PC-9 (cell line): ENCODE data around the gene DEF6. TPM values are rescaled to one million over a fixed set of nuclear protein-coding genes. Genes with fewer than 3 reads are reported as not detected.

Source experiments
- BruUV-seq: library from RNA; stranded (reverse); fragments of 400-500 nt; replicated peaks from 2 replicates; lab custom pipeline; 2021; lab: Mats Ljungman, UMichigan
- CTCF ChIA-PET: fragments of 300-600 bp; sonication (Branson Sonifier 250); formaldehyde crosslinking; loops from one replicate; lab custom pipeline; 2022; ENCODE audit warnings: antibody characterized with exemption; lab: Charles Lee
- POLR2A ChIA-PET: fragments of 300-600 bp; sonication (Branson Sonifier 250); formaldehyde crosslinking; loops from one replicate; lab custom pipeline; 2022; ENCODE audit warnings: antibody characterized with exemption; ENCODE audit not compliant: unreplicated experiment; lab: Charles Lee
- DNase-seq, 2 experiments: peaks; one replicate each; pipeline versions ENCODE4 v3.0.0 to v3.0.0-alpha.2; 2015 to 2022; ENCODE audit warnings: mixed read lengths in 1 of 2
- H2AFZ ChIP-seq: fragments of 200-600 bp; sonication (generic); 2 replicates; pipeline ENCODE4 v1.8.1; 2017; ENCODE audit warnings: antibody characterized with exemption
- H3F3A ChIP-seq: fragments of 200-600 bp; sonication (generic); 2 replicates; pipeline ENCODE4 v1.8.1; 2017; ENCODE audit warnings: antibody characterized with exemption, mild to moderate bottlenecking, low read depth; ENCODE audit not compliant: insufficient read depth
- H3K27ac ChIP-seq: fragments of 200-600 bp; sonication (generic); 2 replicates; pipeline ENCODE4 v1.6.1; 2016; ENCODE audit warnings: mixed run types
- H3K27me3 ChIP-seq: fragments of 200-600 bp; sonication (generic); 2 replicates; pipeline ENCODE4 v1.6.1; 2016; ENCODE audit warnings: low read depth, mixed run types; ENCODE audit not compliant: insufficient read depth
- H3K36me3 ChIP-seq: fragments of 200-600 bp; sonication (generic); 2 replicates; pipeline ENCODE4 v1.6.1; 2016; ENCODE audit warnings: low read depth, mixed run types
- H3K4me1 ChIP-seq: fragments of 200-600 bp; sonication (generic); replicated peaks from 2 replicates; pipeline ENCODE4 v1.6.1; 2016; ENCODE audit warnings: mixed run types; ENCODE audit not compliant: insufficient read depth
- H3K4me2 ChIP-seq: fragments of 200-600 bp; sonication (generic); 2 replicates; pipeline ENCODE4 v1.6.1; 2017; ENCODE audit warnings: mixed run types
- H3K4me3 ChIP-seq: fragments of 200-600 bp; sonication (generic); 2 replicates; pipeline ENCODE4 v1.6.1; 2016; ENCODE audit warnings: mixed run types
- H3K79me2 ChIP-seq: fragments of 200-600 bp; sonication (generic); 2 replicates; pipeline ENCODE4 v1.6.1; 2017; ENCODE audit warnings: low read depth, mixed run types
- H3K9me2 ChIP-seq: fragments of 200-600 bp; sonication (generic); 2 replicates; pipeline ENCODE4 v1.8.1; 2017; ENCODE audit warnings: mild to moderate bottlenecking; ENCODE audit not compliant: insufficient read depth
- H3K9me3 ChIP-seq: fragments of 200-600 bp; sonication (generic); 2 replicates; pipeline ENCODE4 v1.8.1; 2016; ENCODE audit warnings: low read depth; ENCODE audit not compliant: insufficient read depth
- H4K20me1 ChIP-seq: fragments of 200-600 bp; sonication (generic); 2 replicates; pipeline ENCODE4 v1.8.1; 2017; ENCODE audit not compliant: insufficient read depth
- EZH2 ChIP-seq: fragments of 200-600 bp; sonication (generic); IDR thresholded peaks from 2 replicates; pipeline ENCODE4 v1.8.0; 2017; ENCODE audit warnings: antibody characterized with exemption, low read depth
- intact Hi-C: fragments of 100-400 bp; cut with micrococcal nuclease; formaldehyde crosslinking; loops from one replicate; pipeline ENCODE4 v1.10.0; 2022; ENCODE audit not compliant: unreplicated experiment
- total RNA-seq: library from RNA; stranded (reverse); gene quantifications from 2 replicates; pipeline ENCODE4 v1.2.3, GENCODE V29; 2021
- TF ChIP-seq, protein P1 (sequence below): fragments of 200-600 bp; sonication (generic); conservative IDR thresholded peaks from 2 replicates; pipeline ENCODE4 v1.6.1; 2017; ENCODE audit warnings: mixed run types, antibody characterized with exemption, mild to moderate bottlenecking, moderate library complexity

DEF6 gene
- total RNA-seq, 1 experiment from 2014 or later: 19.6 TPM

DNA sequence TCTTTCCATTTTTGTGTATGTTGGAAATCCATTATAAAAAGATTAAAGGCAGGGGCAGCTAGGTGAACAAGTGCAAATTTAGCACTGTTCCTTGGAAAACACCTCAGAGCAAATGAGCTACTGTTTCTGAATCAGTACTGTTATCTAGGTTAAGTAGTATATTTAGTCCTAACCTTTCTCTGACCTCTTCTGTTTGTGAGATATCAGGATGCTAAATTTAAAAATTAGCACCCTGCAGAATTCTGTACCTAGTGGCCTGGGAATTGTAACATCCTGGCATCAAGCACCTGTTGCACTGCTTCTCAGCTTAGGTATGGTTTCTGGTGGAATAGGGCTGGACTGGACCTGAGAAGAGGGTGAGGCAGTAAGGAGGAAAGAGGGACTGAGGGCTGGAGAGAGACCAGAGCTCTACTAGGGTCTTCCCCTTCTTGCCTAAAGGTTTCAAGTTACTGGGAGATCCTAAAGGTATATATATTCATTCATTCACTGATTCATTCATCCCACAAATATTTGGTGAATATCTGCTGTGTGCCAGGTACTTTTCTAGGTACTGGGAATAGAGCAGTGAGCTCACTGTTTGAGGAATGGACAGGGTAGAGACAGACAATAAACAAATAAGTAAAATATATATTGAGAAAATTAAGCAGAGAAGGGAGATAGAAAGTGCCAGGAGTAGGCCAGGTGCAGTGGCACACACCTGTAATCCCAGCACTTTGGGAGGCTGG lies 32.9 kb upstream of the DEF6 start:
- H3K4me3 ChIP-seq: no peak overlapping the region
- ChIA-PET POLR2A (no interaction called here), CTCF (no interaction called here)
- peaks cover 10% of the 10 kb centered on the region for H3F3A ChIP-seq
- peaks cover 13% of the 10 kb centered on the region; the same call in 1 of the 2 replicates for H3K79me2 ChIP-seq
- H3K9me2 ChIP-seq: no peaks in the 10 kb centered on the region
- H3K4me1 ChIP-seq: peaks cover 8% of the 10 kb centered on the region; the same call in 1 of the 2 replicates
- TF ChIP-seq EZH2: no peak
- TF ChIP-seq, protein P1, sequence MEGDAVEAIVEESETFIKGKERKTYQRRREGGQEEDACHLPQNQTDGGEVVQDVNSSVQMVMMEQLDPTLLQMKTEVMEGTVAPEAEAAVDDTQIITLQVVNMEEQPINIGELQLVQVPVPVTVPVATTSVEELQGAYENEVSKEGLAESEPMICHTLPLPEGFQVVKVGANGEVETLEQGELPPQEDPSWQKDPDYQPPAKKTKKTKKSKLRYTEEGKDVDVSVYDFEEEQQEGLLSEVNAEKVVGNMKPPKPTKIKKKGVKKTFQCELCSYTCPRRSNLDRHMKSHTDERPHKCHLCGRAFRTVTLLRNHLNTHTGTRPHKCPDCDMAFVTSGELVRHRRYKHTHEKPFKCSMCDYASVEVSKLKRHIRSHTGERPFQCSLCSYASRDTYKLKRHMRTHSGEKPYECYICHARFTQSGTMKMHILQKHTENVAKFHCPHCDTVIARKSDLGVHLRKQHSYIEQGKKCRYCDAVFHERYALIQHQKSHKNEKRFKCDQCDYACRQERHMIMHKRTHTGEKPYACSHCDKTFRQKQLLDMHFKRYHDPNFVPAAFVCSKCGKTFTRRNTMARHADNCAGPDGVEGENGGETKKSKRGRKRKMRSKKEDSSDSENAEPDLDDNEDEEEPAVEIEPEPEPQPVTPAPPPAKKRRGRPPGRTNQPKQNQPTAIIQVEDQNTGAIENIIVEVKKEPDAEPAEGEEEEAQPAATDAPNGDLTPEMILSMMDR: no peak
- no peak for DNase-seq
- H3K9me3 ChIP-seq: no peaks in the 10 kb centered on the region
- H3K27ac ChIP-seq: no peak overlapping the region
- H3K27me3 ChIP-seq: no peaks in the 10 kb centered on the region
- H3K4me2 ChIP-seq: no peak overlapping the region
- H2AFZ ChIP-seq: no peak overlapping the region
- no peaks in the 10 kb centered on the region for H4K20me1 ChIP-seq
- no TSS peak for BruUV-seq
- intact Hi-C loops: no loop called here
- H3K36me3 ChIP-seq: no peaks in the 10 kb centered on the region

DNA sequence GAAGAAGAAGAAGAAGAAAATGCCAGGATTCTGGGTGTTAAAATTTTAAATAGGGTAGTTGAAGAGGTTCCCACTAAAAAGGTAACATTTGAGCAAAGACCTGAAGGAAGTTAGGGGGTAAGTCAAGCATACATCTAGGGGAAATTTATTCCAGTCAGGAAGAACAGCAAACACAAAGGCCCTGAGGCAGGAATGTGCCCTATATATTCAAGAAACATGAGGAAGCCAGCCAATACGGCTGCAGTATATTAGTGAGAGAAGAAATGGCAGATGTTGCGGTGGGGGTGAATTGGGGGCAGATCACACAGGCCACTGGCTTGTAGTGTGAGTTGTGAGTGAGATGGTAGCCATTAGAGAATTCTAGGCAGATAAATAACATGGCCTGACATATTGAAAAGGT lies 32.1 kb upstream of the DEF6 start:
- Histone ChIP-seq H3K9me3 (no peaks in the 10 kb centered on the region), H3K36me3 (no peaks in the 10 kb centered on the region), H3K27ac (no peak overlapping the region), H3F3A (peaks cover 4% of the 10 kb centered on the region), H3K79me2 (peaks cover 7% of the 10 kb centered on the region; the same call in 1 of the 2 replicates), H3K4me3 (no peak overlapping the region), H2AFZ (no peak overlapping the region), H3K4me1 (peaks cover 3% of the 10 kb centered on the region; the same call in 1 of the 2 replicates), H3K4me2 (no peak overlapping the region), H3K27me3 (no peaks in the 10 kb centered on the region), H3K9me2 (no peaks in the 10 kb centered on the region), H4K20me1 (no peaks in the 10 kb centered on the region)
- intact Hi-C loops: no loop called here
- POLR2A ChIA-PET: no interaction called here
- TF ChIP-seq EZH2: no peak
- TF ChIP-seq, protein P1: no peak
- no peak for DNase-seq
- CTCF ChIA-PET: no interaction called here
- BruUV-seq: no TSS peak

DNA sequence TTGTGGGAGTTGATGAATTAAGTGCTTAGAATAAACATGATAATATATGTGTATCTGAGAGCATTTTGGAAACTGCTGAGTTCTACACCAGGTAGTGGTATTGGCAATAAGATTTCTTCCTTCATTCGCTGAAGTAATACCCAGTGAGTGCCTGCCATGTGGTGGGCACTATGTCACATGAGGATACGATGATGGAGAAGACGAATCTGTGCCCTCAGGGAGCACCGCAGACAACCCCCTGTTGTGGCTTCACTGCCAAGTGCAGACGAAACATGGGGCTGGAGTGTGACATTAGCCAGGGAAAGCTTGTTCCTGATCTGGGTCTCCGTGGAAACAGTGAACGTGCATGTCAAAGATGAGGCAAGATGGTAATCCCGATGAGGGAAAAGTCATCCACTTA lies 30.2 kb upstream of the DEF6 start:
- no peaks in the 10 kb centered on the region for H3K36me3 ChIP-seq
- no peaks in the 10 kb centered on the region for H3F3A ChIP-seq
- no peaks in the 10 kb centered on the region for H4K20me1 ChIP-seq
- H3K27ac ChIP-seq: no peak overlapping the region
- intact Hi-C loops: no loop called here
- H2AFZ ChIP-seq: no peak overlapping the region
- CTCF ChIA-PET: no interaction called here
- no peaks in the 10 kb centered on the region for H3K79me2 ChIP-seq
- no peak overlapping the region for H3K4me3 ChIP-seq
- no peaks in the 10 kb centered on the region for H3K4me1 ChIP-seq
- no peaks in the 10 kb centered on the region for H3K9me3 ChIP-seq
- no peak for DNase-seq
- H3K27me3 ChIP-seq: no peaks in the 10 kb centered on the region
- BruUV-seq: no TSS peak
- POLR2A ChIA-PET: interaction anchor here (0.6 kb wide), 1 partner anchor 501 kb away, joined by 5 read pairs; no protein-coding TSS in a partner anchor
- H3K9me2 ChIP-seq: no peaks in the 10 kb centered on the region
- H3K4me2 ChIP-seq: no peak overlapping the region
- TF ChIP-seq EZH2: no peak
- TF ChIP-seq, protein P1: no peak
